HS-27A (cell line): ENCODE measurements around the gene HYAL1.
"Not testable (repeated sequence)": the region's sequence is repeated elsewhere in the genome, so short reads cannot be mapped to it uniquely, and the experiment has no call there.

Source experiments
- DNase-seq: peaks from one replicate; pipeline ENCODE4 v3.0.0-alpha.2; 2012; ENCODE audit warnings: low read depth, missing footprints

Gene HYAL1

DNA sequence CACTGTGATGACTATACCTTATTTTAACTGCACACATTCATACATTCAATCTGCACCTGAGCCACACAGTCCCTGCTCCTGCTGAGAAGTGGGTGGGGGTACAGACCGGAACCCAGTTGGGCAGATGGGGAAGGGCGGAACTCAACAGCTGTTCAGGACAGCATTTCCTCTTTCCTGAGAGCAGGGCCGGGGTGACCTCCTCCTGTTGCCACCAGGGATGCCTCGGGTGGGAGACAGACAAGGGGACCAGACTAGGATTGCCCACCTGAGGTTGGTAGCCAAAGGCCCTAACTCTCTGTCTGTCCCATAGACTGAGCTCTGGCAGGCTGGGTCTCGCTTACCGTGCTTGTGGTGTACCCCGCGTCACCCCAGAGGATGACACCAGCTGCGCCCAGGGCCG lies 15.2 kb upstream of the HYAL1 start:
- no peak for DNase-seq

DNA sequence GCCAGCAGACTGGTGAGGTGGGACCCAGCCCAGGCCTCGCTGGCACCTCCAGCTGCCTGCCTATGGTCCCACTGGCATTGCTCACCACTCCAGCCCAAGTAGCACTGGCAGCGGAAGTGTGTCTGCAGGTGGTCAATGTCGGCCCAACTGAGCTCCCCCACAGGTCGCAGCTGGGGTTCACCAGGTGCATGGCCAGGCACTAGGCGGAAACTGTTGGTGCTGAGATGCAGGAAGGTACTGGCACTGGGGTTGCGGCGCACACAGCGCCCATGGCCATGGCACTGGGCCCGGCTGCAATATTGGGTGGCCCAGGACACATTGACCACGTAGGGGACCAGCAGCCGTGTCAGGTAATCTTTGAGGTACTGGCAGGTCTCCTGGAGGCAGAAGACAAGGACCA lies 14.8 kb upstream of the HYAL1 start:
- DNase-seq = no peak

DNA sequence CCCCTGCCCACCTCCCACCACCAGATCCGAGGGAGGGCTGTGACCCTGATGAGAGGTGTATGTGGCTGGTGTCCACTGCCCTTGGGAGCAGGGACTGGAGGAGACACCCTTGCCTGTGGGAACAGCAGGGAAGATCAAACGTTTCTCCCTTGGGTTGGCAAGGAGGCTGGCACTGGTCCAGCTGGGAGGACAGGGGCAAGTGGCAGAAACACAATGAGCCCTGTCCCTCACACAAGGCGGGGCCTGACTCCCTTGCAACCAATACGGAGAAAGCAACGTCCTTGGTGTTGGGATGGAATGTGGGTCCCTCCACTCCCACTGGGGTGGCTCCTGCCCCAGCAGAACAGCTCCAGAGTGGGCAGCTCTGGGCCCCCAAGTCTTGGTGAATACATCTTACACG lies 13.9 kb upstream of the HYAL1 start:
- DNase-seq = no peak

DNA sequence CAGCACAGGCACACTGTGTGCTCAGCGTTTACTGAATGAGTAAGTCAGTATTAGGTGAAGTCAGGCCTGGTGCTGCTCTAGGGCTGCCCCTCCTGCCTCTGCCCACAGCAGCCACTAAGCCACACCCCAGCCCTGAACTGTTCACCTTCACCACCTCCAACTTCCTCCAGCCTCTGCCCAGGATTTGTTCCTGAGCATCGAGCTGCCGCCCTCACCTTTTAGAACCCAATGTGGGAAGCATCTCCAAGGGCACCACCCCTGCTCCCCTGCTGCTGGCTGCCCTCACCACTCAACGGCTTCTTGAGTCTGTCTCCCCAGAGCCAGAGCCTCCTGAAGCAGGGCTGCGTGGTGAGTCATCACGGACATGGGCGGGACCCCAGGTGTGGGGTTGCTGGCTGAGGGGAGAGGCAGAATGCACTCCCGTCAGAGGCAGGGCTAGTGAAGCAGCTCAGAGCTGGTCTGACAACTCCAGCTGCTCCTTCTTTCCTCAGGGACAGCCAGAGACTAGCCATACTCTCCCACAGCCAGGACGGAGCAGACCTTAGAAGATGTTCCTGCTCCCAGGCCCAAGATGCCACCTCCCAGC lies 13.4 kb upstream of the HYAL1 start:
- DNase-seq = no peak

DNA sequence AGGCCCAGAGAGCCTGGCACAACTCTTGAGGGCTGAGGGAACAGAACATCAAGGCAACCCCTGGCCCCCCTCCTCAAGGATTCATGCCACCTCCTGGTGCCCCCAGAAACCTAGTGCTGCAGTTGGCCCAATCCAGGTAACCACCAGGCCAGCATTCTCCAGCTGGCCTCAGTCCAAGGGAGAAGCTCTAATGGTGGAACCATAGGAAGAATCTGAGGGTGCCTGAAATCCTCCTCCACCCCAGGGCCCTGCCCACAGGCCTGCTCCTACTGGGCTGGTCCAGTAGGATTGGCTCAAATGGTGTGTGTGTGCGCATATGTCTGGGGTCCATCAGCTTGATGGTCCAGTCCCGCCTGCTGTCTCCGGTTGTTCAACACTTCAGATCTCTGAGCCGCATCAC lies 11.4 kb upstream of the HYAL1 start:
- DNase-seq = no peak

DNA sequence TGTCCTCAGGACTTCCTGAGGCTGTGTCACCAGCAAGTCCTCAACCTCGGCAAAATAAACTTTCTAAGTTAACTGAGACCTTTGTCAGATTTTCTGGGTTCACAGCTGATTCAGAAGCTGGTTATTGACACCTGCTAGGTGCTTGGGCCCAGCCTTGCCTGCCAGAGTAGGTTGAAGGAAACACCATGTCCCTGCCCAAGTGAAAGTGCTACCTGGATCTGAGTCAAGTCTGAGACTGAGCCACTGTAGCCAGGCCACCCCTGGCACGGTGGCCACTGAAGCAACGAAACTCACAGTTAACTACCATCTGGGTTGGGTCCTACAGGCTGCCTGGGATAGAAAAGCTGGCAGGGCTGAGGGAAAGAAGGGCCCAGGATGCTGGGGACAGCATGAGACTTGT lies 11.0 kb upstream of the HYAL1 start:
- DNase-seq = no peak

DNA sequence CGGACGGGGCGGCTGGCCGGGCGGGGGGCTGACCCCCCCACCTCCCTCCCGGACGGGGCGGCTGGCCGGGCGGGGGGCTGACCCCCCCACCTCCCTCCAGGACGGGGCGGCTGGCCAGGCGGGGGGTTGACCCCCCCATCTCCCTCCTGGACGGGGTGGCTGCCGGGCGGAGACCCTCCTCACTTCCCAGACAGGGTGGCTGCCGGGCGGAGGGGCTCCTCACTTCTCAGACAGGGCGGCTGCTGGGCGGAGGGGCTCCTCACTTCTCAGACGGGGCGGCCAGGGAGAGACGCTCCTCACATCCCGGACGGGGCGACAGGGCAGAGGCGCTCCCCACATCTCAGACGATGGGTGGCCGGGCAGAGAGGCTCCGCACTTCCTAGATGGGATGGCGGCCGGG lies 8.7 kb upstream of the HYAL1 start:
- DNase-seq = not testable (repeated sequence)

DNA sequence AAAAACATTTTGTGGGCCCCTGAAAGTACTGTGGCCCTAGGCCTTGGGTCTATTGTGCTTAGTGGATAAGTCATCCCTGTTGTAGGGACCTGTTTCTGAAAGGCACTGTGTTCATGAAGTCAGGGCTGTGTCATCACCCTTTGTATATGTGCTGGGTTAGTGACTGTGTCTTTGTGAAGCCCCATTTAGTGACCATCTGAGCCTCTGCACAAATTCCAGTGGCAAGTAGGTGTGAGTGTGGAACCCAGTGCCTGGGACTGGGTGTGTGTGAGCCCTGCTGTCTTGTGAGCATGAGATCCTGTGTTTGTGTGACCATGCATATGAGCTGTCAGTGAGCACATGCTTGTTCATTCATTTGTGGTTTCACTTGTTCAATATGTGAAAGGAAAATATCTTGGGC lies 1.2 kb upstream of the HYAL1 start:
- no peak for DNase-seq

DNA sequence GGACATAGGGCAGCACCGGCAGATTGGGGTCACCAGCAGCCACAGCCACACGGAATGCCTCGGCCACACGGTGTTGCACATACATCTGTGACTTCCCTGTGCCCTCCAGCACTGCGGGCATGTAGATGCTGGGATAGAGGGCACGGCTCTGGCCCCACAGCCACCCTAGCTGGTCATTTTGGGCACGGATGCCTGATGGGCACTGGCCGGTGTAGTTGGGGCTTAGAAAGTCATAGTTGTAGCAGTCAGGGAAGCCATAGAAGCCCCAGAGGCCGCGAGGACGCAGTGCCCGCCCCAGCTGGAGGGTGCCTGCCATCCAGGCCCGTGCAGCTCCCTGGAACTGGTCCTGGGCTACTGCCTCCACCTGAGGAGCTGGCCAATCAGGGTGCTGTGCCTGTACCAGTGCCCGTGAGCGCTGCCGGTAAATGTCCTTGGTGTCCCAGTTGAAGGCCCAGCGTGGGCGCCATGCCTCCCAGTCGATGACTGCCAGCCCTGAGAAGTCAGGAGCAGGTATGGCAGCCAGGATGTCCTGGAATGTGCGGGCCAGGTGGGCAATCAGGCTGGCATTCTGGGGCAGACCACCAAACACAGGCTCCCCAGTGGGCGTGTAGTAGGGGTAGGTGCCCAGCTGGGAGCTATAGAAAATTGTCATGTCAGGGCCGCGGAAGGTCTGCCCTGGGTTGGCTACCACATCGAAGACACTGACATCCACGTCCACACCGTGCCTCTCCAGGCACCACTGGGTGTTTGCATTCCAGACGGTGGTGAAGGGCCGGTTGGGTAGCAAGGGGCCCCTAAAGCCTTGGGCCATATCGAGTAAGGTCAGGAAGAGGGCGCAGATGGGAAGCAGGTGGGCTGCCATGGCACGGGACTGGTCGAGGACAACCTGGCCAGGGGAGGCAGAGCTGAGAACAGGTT lies 1.0 kb downstream of the HYAL1 start:
- DNase-seq = no peak

DNA sequence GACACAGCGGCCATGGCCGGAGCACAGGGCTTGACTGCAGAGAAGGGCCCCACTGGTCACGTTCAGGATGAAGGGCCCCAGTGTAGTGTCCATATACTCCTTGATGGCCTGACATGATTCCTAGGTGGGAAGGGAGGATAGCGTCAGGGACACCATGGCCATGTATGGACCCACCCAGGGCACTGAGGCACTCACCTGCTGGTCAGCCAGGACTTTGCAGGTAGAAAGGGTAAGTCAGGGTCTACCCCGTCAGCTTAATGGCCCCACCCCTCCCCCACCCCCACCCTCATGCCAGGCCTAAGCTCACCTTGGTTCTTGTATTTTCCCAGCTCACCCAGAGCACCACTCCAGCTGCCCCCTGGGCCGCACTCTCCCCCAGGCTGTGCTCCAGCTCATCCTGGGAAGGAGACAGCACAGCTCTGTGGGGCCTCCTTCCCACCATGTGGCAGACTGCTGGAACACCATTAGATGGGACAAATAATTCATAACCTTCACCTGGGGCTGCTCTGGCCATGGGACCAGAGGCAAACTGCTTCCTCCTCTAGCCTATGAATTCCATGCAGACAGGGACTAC lies 2.6 kb downstream of the HYAL1 start:
- no peak for DNase-seq

DNA sequence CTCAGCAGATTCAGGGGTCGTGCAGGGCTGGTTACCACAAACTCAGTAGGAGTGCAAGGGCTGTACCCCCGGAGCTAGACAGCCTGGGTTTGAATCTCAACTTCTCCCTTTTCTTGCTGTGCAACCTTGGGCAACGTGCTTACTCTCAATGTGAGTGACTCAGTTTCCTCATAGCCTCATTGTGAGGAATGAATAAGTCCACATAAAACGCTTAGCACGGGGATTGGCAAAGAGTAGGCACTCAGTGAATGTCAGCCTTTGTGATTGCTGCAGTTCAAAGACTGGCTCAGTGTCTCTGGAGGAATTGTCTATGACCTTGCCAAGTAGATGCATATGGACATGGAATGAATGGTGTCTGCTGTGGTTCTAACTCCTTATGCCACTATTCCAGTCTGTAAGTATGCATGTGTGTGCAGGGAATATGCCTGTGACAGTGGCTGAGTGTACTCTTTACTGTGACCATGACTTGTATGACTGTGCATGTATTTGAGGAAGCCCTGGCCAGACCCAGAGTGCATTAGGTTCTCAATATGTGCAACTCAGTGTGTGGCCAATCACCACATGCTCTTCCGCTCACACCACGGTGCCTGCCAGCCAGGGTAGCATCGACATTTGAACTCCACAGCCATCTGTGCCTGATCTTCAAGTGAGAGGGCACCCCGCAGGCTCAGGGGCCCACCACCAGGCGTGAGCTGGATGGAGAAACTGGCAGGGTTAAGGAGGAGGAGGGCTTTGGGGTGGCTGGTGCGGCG lies 3.3 kb downstream of the HYAL1 start:
- no peak for DNase-seq

DNA sequence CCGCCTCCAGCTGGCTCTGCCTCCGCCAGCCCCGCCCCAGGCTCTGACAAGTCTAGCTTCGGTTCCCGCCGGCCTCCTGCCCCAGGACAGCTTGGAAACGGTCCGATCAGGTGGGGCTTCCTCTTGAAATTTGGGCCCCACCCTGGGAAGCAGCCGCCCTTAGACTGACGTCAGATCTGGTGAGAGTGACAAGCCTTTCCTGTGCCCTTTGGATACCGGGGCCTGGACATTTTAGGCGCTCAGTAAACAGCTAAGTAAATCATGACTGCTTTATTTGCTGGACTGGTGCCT lies 3.8 kb downstream of the HYAL1 start:
- DNase-seq = no peak

DNA sequence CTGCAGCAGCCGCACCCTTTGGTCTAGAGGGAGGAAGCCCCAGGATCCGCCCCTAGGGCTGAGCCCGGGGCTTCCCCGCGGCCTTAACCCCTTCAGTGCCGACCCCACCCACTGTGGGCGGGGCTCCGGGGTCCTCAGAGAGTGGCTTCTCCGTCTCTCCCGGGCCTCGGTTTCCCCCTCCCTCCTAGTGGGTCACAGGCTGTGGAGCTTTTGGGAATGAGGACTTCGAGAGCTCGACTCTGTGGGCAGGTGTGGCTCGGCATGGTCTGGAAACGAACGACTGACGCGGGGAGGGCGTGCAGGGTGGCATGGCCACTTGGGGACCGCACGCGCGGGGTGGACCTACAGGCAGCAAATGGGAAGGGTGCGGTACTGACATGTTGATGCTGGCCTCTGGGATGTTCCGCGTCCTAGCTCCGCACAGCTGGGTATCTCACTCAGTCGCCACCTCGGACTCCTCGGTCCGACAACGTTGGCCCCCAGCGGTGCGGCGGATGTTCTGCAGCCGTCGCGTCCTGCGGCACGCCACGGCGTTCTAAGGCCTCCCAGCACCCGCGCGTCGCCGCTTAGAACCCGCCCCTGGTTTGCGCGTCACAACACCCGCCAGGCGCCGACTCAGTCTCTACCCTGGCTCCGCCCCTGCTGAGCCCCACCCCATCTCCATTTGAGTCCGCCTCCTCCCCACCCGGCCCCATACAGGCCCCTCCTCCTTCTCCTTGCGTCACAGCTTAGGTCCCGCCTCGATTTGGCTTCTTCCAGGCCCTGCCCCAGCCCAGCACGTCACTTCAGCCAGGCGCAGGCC lies 4.3 kb downstream of the HYAL1 start, which contains the start of the genes HYAL3 and NAA80:
TSS of gene HYAL3 (minus strand) at position 570 of the 802 bp plus-strand sequence. CDS start 3,803 bp downstream, outside the sequence.
TSS of gene NAA80 (minus strand) at position 570 of the 802 bp plus-strand sequence. CDS start 1,942 bp downstream, outside the sequence.
- DNase-seq = peak; percentile 99

DNA sequence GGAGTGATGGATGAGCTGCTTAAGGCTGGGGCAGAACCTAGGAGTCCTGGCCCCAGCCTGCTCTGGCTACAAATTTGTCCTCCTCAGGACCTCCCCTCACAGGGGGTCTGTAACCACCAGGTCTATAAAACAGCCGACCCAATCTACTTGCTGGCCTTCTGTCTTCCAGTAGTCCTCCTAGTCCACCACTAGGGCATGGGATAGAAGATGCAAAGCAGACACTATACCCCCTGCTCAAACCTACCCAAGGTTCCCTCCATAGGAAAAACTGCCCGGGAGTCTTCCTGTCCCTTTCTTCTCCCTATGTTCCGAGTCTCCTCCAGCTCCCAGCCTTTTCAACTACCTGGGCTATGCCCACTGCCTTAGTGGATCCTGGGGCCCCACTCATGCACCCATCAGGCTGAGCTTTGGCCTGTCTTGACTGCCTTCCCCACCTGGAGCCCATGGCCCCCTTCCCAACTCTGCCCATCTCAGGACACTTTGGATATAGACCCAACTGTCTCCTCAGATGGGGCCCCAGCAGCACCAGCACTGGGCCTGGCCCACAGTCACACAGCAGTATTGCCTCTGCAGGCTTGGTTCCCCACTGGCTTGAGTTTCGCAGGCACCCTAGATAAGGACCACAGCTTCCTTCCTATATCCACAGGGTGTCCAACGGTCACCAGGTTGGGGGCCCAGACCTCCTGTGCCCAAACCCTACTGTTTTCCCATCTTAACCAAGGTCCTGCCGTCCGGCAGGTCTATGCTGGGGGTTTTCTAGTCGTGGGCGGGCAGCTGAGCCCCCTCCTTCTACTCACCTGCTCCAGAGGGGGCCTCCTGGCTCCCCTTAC lies 5.3 kb downstream of the HYAL1 start:
- DNase-seq = no peak

DNA sequence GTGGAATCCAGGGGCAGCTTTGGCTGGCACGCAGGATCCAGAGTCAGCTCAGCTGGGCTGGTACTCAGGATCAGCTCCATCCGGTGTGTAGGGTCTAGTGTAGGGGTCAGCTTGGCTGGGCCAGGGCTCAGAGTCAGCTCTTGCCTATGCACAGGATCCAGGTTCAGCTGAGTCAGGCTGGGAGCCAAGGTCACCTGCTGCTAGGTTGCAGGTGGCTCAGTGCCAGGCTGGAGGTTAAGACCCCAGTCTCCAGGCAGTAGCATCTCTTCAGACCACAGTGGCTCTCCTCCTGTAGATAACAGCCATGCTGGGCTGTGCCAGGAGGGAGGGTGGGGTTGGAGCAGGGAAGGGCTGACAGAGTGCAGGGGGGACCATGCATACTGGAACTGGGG lies 6.0 kb downstream of the HYAL1 start:
- DNase-seq = no peak

DNA sequence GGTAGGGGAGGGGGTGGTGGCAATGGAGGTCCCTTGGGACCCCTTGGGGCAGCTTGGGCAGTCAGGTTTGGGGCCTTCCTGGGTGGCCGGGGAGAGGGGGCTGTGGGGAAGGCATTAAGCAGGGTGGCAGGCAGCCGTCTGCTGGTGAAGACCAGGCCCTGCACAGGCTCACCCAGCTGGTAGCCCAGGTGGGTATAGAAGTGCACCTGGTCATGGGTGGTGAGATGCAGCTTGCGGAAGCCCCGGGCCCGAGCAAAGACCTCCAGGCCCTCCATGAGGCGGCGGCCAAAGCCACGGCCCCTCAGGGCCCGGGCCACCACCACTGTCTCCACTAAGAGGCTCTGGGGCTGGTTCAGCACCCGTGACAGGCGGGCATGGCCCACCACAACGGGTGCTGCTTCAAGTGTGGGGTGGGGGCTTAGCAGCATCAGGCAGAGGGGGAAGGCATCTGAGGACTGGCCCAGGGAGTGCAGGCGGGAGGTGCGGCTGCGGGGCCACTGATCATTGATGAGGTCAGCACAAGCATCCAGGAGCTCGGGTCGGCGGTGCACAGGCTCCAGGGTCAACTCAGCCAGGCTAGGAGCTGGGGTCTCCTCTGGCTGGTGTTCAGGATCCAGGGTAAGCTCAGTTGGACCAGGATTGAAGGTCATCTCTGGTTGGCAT lies 6.5 kb downstream of the HYAL1 start:
- DNase-seq = no peak

DNA sequence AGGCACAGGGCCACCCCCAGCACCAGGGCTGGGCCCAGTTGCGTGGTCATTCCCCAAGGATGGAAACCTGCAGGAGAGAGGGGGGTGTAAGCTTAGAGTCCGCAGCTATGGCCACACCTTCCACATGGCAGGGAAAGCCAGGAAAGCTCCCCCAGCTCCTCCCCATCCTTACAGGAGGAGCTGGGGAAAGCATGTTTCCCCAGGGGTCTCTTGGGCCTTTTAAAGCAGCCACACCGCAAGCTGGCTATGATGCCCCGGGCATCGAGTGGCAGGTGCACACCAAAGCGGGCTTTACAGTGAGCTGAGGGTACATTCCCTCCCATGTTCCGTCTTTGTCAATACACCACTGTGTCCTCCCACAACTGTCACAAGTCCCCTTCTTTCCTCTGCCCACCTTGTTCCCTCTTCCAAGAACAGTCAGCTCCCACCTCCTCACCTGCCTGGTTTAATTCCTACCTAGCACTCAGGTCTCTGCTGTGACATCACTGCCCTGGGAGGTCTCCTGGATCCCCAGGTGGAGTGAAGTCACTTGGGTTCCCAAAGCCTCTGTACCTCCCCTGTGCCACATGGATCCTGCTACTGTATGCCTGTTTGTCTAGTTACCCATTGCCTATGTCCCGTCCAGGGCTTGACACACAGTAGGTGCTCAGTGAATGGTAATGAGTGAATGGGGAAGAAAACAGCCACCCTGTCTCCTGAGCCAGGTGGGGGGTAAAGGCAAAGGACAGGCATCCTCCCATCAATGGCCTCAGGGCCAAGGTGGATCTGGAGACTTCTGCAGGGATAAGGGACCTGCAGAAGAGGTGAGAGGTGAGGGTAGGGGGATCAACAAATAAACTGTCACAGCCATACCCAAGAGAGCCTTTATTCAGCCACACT lies 7.6 kb downstream of the HYAL1 start:
- DNase-seq = no peak

DNA sequence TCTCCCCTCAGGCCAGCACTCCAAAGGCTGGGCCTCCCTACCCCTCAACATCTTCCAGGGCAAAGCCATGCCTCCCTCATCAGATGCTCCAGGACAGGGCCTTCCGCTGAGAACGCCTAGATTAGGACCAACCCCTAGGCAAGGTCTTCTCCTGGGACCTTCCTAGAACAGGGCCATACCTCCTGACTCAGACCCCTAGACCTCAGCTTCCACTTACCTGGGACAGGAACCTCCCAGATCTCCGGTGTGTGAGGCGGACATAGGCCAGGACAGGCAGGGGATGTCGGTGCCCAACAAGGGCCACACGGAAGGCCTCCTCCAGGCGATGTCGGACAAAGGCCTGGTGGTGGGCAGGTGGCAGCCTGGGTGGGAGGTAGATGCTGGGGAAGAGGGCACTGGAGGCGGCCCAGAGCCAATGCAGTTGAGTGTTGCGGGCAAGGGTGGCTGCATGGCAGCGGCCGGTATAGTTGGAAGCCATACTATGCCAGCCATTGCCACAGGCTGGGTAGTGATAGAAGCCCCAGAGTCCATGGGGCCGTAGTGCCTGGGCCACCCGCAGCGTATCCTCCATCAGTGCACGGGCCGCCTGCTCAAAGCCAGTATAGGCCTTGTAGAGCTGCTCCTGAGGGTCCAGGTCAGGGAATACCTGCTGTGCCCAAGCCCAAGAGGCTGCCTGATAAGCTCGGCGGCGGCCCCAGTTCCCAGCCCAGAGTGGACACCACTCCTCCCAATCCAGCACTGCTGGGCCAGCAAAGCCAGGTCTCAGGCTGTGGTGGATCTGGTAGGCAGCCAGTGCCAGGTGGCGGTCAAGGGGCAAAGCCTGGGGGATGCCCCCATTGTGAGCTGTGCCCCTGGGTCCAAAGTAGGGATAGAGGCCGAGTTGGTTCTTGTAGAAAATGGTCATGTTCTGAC lies 8.6 kb downstream of the HYAL1 start:
- DNase-seq = no peak
